HCT116 (cell line): ENCODE results near the gene TTC39C. TPM values are rescaled to one million over a fixed set of nuclear protein-coding genes. Genes with fewer than 3 reads are reported as not detected.

Source experiments
- ATAC-seq: fragments of 200-7000 bp; cut with Tn5 transposase; 2 replicates; pipeline ENCODE4 v1.9.1; 2020; ENCODE audit warnings: mild to moderate bottlenecking, moderate library complexity
- BruUV-seq: library from RNA; stranded (reverse); fragments of 400-500 nt; replicated peaks from 2 replicates; lab custom pipeline; 2021; lab: Mats Ljungman, UMichigan
- CTCF ChIA-PET: fragments of 300-600 bp; sonication (Branson Sonifier 250); formaldehyde crosslinking; loops from one replicate; lab custom pipeline; 2021; ENCODE audit warnings: antibody characterized with exemption; lab: Charles Lee
- POLR2A ChIA-PET: fragments of 300-600, 350-600 bp; sonication (Branson Sonifier 250); formaldehyde crosslinking; loops from one replicate; lab custom pipeline; 2021; ENCODE audit warnings: antibody characterized with exemption; lab: Charles Lee
- RAD21 ChIA-PET, 2 experiments: fragments of 300-600 bp; sonication (Branson Sonifier 250); formaldehyde crosslinking; loops; one replicate each; lab custom pipeline; 2023; ENCODE audit warnings: low total read pairs in 2 of 2; ENCODE audit not compliant: uncharacterized antibody in 2 of 2, unreplicated experiment in 2 of 2, low non-redundant PET in 1 of 2; lab: Charles Lee
- DNase-seq: peaks from one replicate; pipeline ENCODE4 v3.0.0-alpha.2; 2010; ENCODE audit warnings: low read depth, low spot score
- H2AFZ ChIP-seq: fragments of 200-600 bp; shearing (Covaris generic), sonication (generic); 2 replicates; pipeline ENCODE4 v1.6.1; 2017; ENCODE audit warnings: low read depth, mixed run types, mixed read lengths, antibody characterized with exemption, low read length; ENCODE audit not compliant: poor library complexity, severe bottlenecking
- H3K27ac ChIP-seq: 2 replicates; pipeline ENCODE4 v1.5.1; 2012; ENCODE audit warnings: low read depth, low read length
- H3K27me3 ChIP-seq: fragments of 200-600 bp; sonication (generic); 2 replicates; pipeline ENCODE4 v1.6.1; 2016; ENCODE audit warnings: mixed run types, low read length, mixed read lengths; ENCODE audit not compliant: insufficient read depth
- H3K36me3 ChIP-seq, 2 experiments: fragments of 200-500 bp in 1 of 2; fragments of 200-600 bp in 1 of 2; sonication (Bioruptor generic) in 1 of 2; sonication (generic) in 1 of 2; 2 replicates each; pipeline versions ENCODE4 v1.5.1 to v1.6.1; 2014 to 2016; ENCODE audit warnings: low read length in 2 of 2, inconsistent platforms in 1 of 2, mixed read lengths in 1 of 2, mixed run types in 1 of 2; ENCODE audit not compliant: insufficient read depth in 2 of 2, control insufficient read depth in 1 of 2
- H3K4me1 ChIP-seq, 2 experiments: fragments of 200-600 bp in 1 of 2; sonication (generic) in 1 of 2; 2 replicates each; pipeline versions ENCODE4 v1.5.1 to v1.6.1; 2012 to 2017; ENCODE audit warnings: low read length in 2 of 2, inconsistent platforms in 1 of 2, mild to moderate bottlenecking in 1 of 2, mixed read lengths in 1 of 2, mixed run types in 1 of 2, moderate library complexity in 1 of 2; ENCODE audit not compliant: insufficient read depth in 2 of 2, control insufficient read depth in 1 of 2
- H3K4me2 ChIP-seq: fragments of 200-600 bp; sonication (generic); 2 replicates; pipeline ENCODE4 v1.6.1; 2017; ENCODE audit warnings: mixed run types, low read length, mixed read lengths
- H3K4me3 ChIP-seq, 2 experiments: fragments of 200-600 bp in 1 of 2; sonication (generic) in 1 of 2; replicated peaks in 1 of 2; 2 replicates each; pipeline ENCODE4 v1.5.1; 2011 to 2016; ENCODE audit warnings: low read length in 2 of 2, control low read depth in 1 of 2, low read depth in 1 of 2, mild to moderate bottlenecking in 1 of 2, mixed read lengths in 1 of 2, mixed run types in 1 of 2
- H3K79me2 ChIP-seq: fragments of 200-600 bp; sonication (generic); 2 replicates; pipeline ENCODE4 v1.6.1; 2017; ENCODE audit warnings: mild to moderate bottlenecking, mixed run types, low read length, moderate library complexity, mixed read lengths; ENCODE audit not compliant: insufficient read depth
- H3K9ac ChIP-seq: fragments of 200-600 bp; sonication (generic); 2 replicates; pipeline ENCODE4 v1.6.1; 2016; ENCODE audit warnings: low read length, mixed read lengths
- H3K9me2 ChIP-seq: fragments of 200-600 bp; sonication (generic), shearing (Covaris generic); 2 replicates; pipeline ENCODE4 v1.6.1; 2017; ENCODE audit warnings: mixed run types, mild to moderate bottlenecking, moderate library complexity; ENCODE audit not compliant: insufficient read depth
- H3K9me3 ChIP-seq, 2 experiments: fragments of 200-500 bp in 1 of 2; fragments of 200-600 bp in 1 of 2; sonication (Bioruptor generic) in 1 of 2; sonication (generic) in 1 of 2; 2 replicates each; pipeline ENCODE4 v1.6.1; 2014 to 2017; ENCODE audit warnings: low read length in 2 of 2, mixed read lengths in 2 of 2, inconsistent platforms in 1 of 2, low read depth in 1 of 2, mild to moderate bottlenecking in 1 of 2, mixed run types in 1 of 2, moderate library complexity in 1 of 2; ENCODE audit not compliant: control insufficient read depth in 1 of 2, insufficient read depth in 1 of 2
- H4K20me1 ChIP-seq: fragments of 200-600 bp; sonication (generic), shearing (Covaris generic); 2 replicates; pipeline ENCODE4 v1.6.1; 2017; ENCODE audit warnings: mixed run types, mild to moderate bottlenecking, moderate library complexity; ENCODE audit not compliant: insufficient read depth
- CTCF ChIP-seq, 3 experiments: fragments of 200-600 bp in 1 of 3; sonication (generic) in 1 of 3; IDR thresholded peaks in 2 of 3; conservative IDR thresholded peaks in 1 of 3; 2 replicates each; pipeline ENCODE4 v1.5.1; 2012 to 2017; ENCODE audit warnings: low read depth in 2 of 3, low read length in 2 of 3, antibody characterized with exemption in 1 of 3, borderline replicate concordance in 1 of 3, control low read depth in 1 of 3, mild to moderate bottlenecking in 1 of 3, mixed read lengths in 1 of 3, mixed run types in 1 of 3, moderate library complexity in 1 of 3; ENCODE audit not compliant: insufficient read depth in 1 of 3
- FOSL1 ChIP-seq: IDR thresholded peaks from 2 replicates; pipeline ENCODE4 v1.6.1; 2012; ENCODE audit warnings: low read depth
- JUND ChIP-seq: IDR thresholded peaks from 2 replicates; pipeline ENCODE4 v1.6.1; 2012
- SIN3A ChIP-seq: IDR thresholded peaks from 2 replicates; pipeline ENCODE4 v1.6.1; 2012; ENCODE audit warnings: low read depth
- SP1 ChIP-seq: IDR thresholded peaks from 2 replicates; pipeline ENCODE4 v1.6.1; 2012; ENCODE audit warnings: low read depth
- intact Hi-C: fragments of 100-400 bp; cut with micrococcal nuclease; formaldehyde crosslinking; loops from 2 replicates; pipeline ENCODE4 v1.10.0; 2022
- total RNA-seq: library from RNA; stranded (reverse); gene quantifications from one replicate; pipeline ENCODE4 v1.2.1, GENCODE V29; 2021; ENCODE audit not compliant: unreplicated experiment

Gene TTC39C
- total RNA-seq, 1 experiment from 2014 or later: 24.8 TPM

GRCh38 chr18:24060644-24061043 is 46.1 kb downstream of the TTC39C start (continued):
- no peak for TF ChIP-seq CTCF (IDR thresholded peaks at IDR 0.05 in 2 of 3, conservative IDR thresholded peaks at IDR 0.05 in 1 of 3; ENCODE audit: borderline replicate concordance in 1 of 3, insufficient read depth in 1 of 3, low read depth in 2 of 3, low read length in 2 of 3)

GRCh38 chr18:24063121-24063731 is 48.7 kb downstream of the TTC39C start:
- no peaks in the 10 kb centered on the region for H3K36me3 ChIP-seq
- intact Hi-C loops: no loop called here
- no peak overlapping the region for H3K4me3 ChIP-seq
- H3K4me1 ChIP-seq: peaks cover 7 to 28% of the 10 kb centered on the region in 2 experiments
- no peaks in the 10 kb centered on the region for H3K27me3 ChIP-seq
- ATAC-seq (peak; percentile 83), DNase-seq (peak; percentile 27)
- no TSS peak for BruUV-seq
- H3K4me2 ChIP-seq: peak overlapping the region; percentile 45
- no peak overlapping the region for H3K9ac ChIP-seq
- TF ChIP-seq FOSL1 (peak; percentile 62), SP1 (peak; percentile 18; the same call in 1 of the 2 replicates), SIN3A (no peak), JUND (peak; percentile 27; the same call in 1 of the 2 replicates)
- RAD21 ChIA-PET: no interaction called here
- H2AFZ ChIP-seq: no peak overlapping the region
- POLR2A ChIA-PET: no interaction called here
- no peaks in the 10 kb centered on the region for H3K9me3 ChIP-seq
- CTCF ChIA-PET: no interaction called here
- H3K79me2 ChIP-seq: no peaks in the 10 kb centered on the region; the same call in 1 of the 2 replicates
- no peak overlapping the region; the same call in 1 of the 2 replicates for H3K27ac ChIP-seq
- no peaks in the 10 kb centered on the region for H3K9me2 ChIP-seq
- H4K20me1 ChIP-seq: no peaks in the 10 kb centered on the region
